ENCODE measurements around the gene KRTAP5-3. TPM values are rescaled to one million over a fixed set of nuclear protein-coding genes. Genes with fewer than 3 reads are reported as not detected.
"Not testable (repeated sequence)": the region's sequence is repeated elsewhere in the genome, so short reads cannot be mapped to it uniquely, and the experiment has no call there.

Gene KRTAP5-3
- polyA plus RNA-seq, 1 donor: not detected

- Histone ChIP-seq H3K4me1 (ENCODE audit: control insufficient read depth, insufficient read depth, low read length) (peaks cover 5% of the 10 kb centered on the region), H3K27me3 (ENCODE audit: control insufficient read depth, insufficient read depth, low read length) (peaks cover 5% of the 10 kb centered on the region), H3K36me3 (ENCODE audit: control insufficient read depth, insufficient read depth, low read length) (no peaks in the 10 kb centered on the region), H3K27ac (ENCODE audit: low read length) (no peak overlapping the region), H3K9me3 (ENCODE audit: control insufficient read depth, low read depth, low read length) (no peaks in the 10 kb centered on the region), H3K4me3 (ENCODE audit: low read length) (no peak overlapping the region)
- DNase-seq: no peak
- WGBS (ENCODE audit: insufficient coverage, low lambda C conversion rate): 94% methylated on average over 6 of the region's 10 CpGs
Measured at GRCh38 chr11:1618231-1618630, 10.0 kb upstream of the KRTAP5-3 start.

GRCh38 chr11:1607901-1608300 lies 362 bp downstream of the KRTAP5-3 start:
- H3K27ac ChIP-seq (ENCODE audit: low read length); H3K9me3 ChIP-seq (ENCODE audit: control insufficient read depth, low read depth, low read length); DNase-seq; H3K36me3 ChIP-seq (ENCODE audit: control insufficient read depth, insufficient read depth, low read length); H3K4me3 ChIP-seq (ENCODE audit: low read length); H3K4me1 ChIP-seq (ENCODE audit: control insufficient read depth, insufficient read depth, low read length): not testable (repeated sequence)
- peaks cover 17% of the 10 kb centered on the region for H3K27me3 ChIP-seq (ENCODE audit: control insufficient read depth, insufficient read depth, low read length)
- no CpG with 5 or more reads among the region's 5 CpGs for WGBS (ENCODE audit: insufficient coverage, low lambda C conversion rate)

GRCh38 chr11:1607156-1607845 lies 962 bp downstream of the KRTAP5-3 start:
- WGBS (ENCODE audit: insufficient coverage, low lambda C conversion rate): no CpG with 5 or more reads among the region's 18 CpGs
- H3K27ac ChIP-seq (ENCODE audit: low read length); H3K4me1 ChIP-seq (ENCODE audit: control insufficient read depth, insufficient read depth, low read length); H3K9me3 ChIP-seq (ENCODE audit: control insufficient read depth, low read depth, low read length); H3K36me3 ChIP-seq (ENCODE audit: control insufficient read depth, insufficient read depth, low read length); DNase-seq; H3K4me3 ChIP-seq (ENCODE audit: low read length): not testable (repeated sequence)
- peaks cover 17% of the 10 kb centered on the region for H3K27me3 ChIP-seq (ENCODE audit: control insufficient read depth, insufficient read depth, low read length)

GRCh38 chr11:1605923-1606322 lies 2.3 kb downstream of the KRTAP5-3 start:
- not testable (repeated sequence) for H3K27ac ChIP-seq (ENCODE audit: low read length); H3K4me3 ChIP-seq (ENCODE audit: low read length); DNase-seq; H3K4me1 ChIP-seq (ENCODE audit: control insufficient read depth, insufficient read depth, low read length); H3K9me3 ChIP-seq (ENCODE audit: control insufficient read depth, low read depth, low read length); H3K36me3 ChIP-seq (ENCODE audit: control insufficient read depth, insufficient read depth, low read length)
- H3K27me3 ChIP-seq (ENCODE audit: control insufficient read depth, insufficient read depth, low read length): peaks cover 17% of the 10 kb centered on the region
- WGBS (ENCODE audit: insufficient coverage, low lambda C conversion rate): 100% methylated on average over 1 of the region's 13 CpGs

GRCh38 chr11:1604711-1605110 lies 3.6 kb downstream of the KRTAP5-3 start:
- no peaks in the 10 kb centered on the region for H3K36me3 ChIP-seq (ENCODE audit: control insufficient read depth, insufficient read depth, low read length)
- DNase-seq: no peak
- H3K4me3 ChIP-seq (ENCODE audit: low read length): no peak overlapping the region
- peaks cover 4% of the 10 kb centered on the region for H3K4me1 ChIP-seq (ENCODE audit: control insufficient read depth, insufficient read depth, low read length)
- H3K9me3 ChIP-seq (ENCODE audit: control insufficient read depth, low read depth, low read length): no peaks in the 10 kb centered on the region
- no CpG with 5 or more reads among the region's 7 CpGs for WGBS (ENCODE audit: insufficient coverage, low lambda C conversion rate)
- H3K27ac ChIP-seq (ENCODE audit: low read length): no peak overlapping the region
- peaks cover 17% of the 10 kb centered on the region for H3K27me3 ChIP-seq (ENCODE audit: control insufficient read depth, insufficient read depth, low read length)

- Histone ChIP-seq H3K4me1 (ENCODE audit: control insufficient read depth, insufficient read depth, low read length) (peaks cover 4% of the 10 kb centered on the region), H3K27ac (ENCODE audit: low read length) (no peak overlapping the region), H3K36me3 (ENCODE audit: control insufficient read depth, insufficient read depth, low read length) (no peaks in the 10 kb centered on the region), H3K27me3 (ENCODE audit: control insufficient read depth, insufficient read depth, low read length) (peaks cover 17% of the 10 kb centered on the region), H3K9me3 (ENCODE audit: control insufficient read depth, low read depth, low read length) (no peaks in the 10 kb centered on the region), H3K4me3 (ENCODE audit: low read length) (no peak overlapping the region)
- DNase-seq: no peak
- no CpG with 5 or more reads among the region's 11 CpGs for WGBS (ENCODE audit: insufficient coverage, low lambda C conversion rate)
Measured at GRCh38 chr11:1604181-1604580, 4.1 kb downstream of the KRTAP5-3 start.

- DNase-seq: no peak
- WGBS (ENCODE audit: insufficient coverage, low lambda C conversion rate): no CpG with 5 or more reads among the region's 1 CpG
Measured at GRCh38 chr11:1603629-1604028, 4.6 kb downstream of the KRTAP5-3 start.

GRCh38 chr11:1601663-1602062 lies 6.6 kb downstream of the KRTAP5-3 start:
- H3K36me3 ChIP-seq (ENCODE audit: control insufficient read depth, insufficient read depth, low read length); H3K27me3 ChIP-seq (ENCODE audit: control insufficient read depth, insufficient read depth, low read length); H3K9me3 ChIP-seq (ENCODE audit: control insufficient read depth, low read depth, low read length); H3K4me3 ChIP-seq (ENCODE audit: low read length); H3K4me1 ChIP-seq (ENCODE audit: control insufficient read depth, insufficient read depth, low read length); H3K27ac ChIP-seq (ENCODE audit: low read length): not testable (repeated sequence)
- peak; percentile 29 to 70 for DNase-seq
- WGBS (ENCODE audit: insufficient coverage, low lambda C conversion rate): no CpG with 5 or more reads among the region's 3 CpGs

More at GRCh38 chr11:1603629-1604028, 4.6 kb downstream of the KRTAP5-3 start:
- Histone ChIP-seq H3K27me3 (ENCODE audit: control insufficient read depth, insufficient read depth, low read length) (peaks cover 17% of the 10 kb centered on the region), H3K36me3 (ENCODE audit: control insufficient read depth, insufficient read depth, low read length) (no peaks in the 10 kb centered on the region), H3K4me1 (ENCODE audit: control insufficient read depth, insufficient read depth, low read length) (peaks cover 4% of the 10 kb centered on the region), H3K9me3 (ENCODE audit: control insufficient read depth, low read depth, low read length) (no peaks in the 10 kb centered on the region), H3K27ac (ENCODE audit: low read length) (no peak overlapping the region), H3K4me3 (ENCODE audit: low read length) (no peak overlapping the region)

GRCh38 chr11:1600626-1601025 lies 7.6 kb downstream of the KRTAP5-3 start:
- Histone ChIP-seq H3K4me1 (ENCODE audit: control insufficient read depth, insufficient read depth, low read length) (peaks cover 8% of the 10 kb centered on the region), H3K36me3 (ENCODE audit: control insufficient read depth, insufficient read depth, low read length) (no peaks in the 10 kb centered on the region), H3K4me3 (ENCODE audit: low read length) (no peak overlapping the region), H3K9me3 (ENCODE audit: control insufficient read depth, low read depth, low read length) (no peaks in the 10 kb centered on the region), H3K27ac (ENCODE audit: low read length) (no peak overlapping the region), H3K27me3 (ENCODE audit: control insufficient read depth, insufficient read depth, low read length) (no peaks in the 10 kb centered on the region)
- DNase-seq: no peak
- 80% methylated on average over 1 of the region's 5 CpGs for WGBS (ENCODE audit: insufficient coverage, low lambda C conversion rate)

- no peak overlapping the region for H3K27ac ChIP-seq (ENCODE audit: low read length)
- no peaks in the 10 kb centered on the region for H3K9me3 ChIP-seq (ENCODE audit: control insufficient read depth, low read depth, low read length)
- no peaks in the 10 kb centered on the region for H3K27me3 ChIP-seq (ENCODE audit: control insufficient read depth, insufficient read depth, low read length)
- H3K4me1 ChIP-seq (ENCODE audit: control insufficient read depth, insufficient read depth, low read length): peaks cover 8% of the 10 kb centered on the region
- WGBS (ENCODE audit: insufficient coverage, low lambda C conversion rate): no CpG with 5 or more reads among the region's 6 CpGs
- H3K4me3 ChIP-seq (ENCODE audit: low read length): no peak overlapping the region
- H3K36me3 ChIP-seq (ENCODE audit: control insufficient read depth, insufficient read depth, low read length): no peaks in the 10 kb centered on the region
- DNase-seq: no peak
Measured at GRCh38 chr11:1598816-1599215, 9.4 kb downstream of the KRTAP5-3 start.

GRCh38 chr11:1598406-1598805 lies 9.9 kb downstream of the KRTAP5-3 start:
- not testable (repeated sequence) for H3K27me3 ChIP-seq (ENCODE audit: control insufficient read depth, insufficient read depth, low read length); H3K4me3 ChIP-seq (ENCODE audit: low read length); H3K4me1 ChIP-seq (ENCODE audit: control insufficient read depth, insufficient read depth, low read length); H3K36me3 ChIP-seq (ENCODE audit: control insufficient read depth, insufficient read depth, low read length); DNase-seq; H3K9me3 ChIP-seq (ENCODE audit: control insufficient read depth, low read depth, low read length); H3K27ac ChIP-seq (ENCODE audit: low read length)
- WGBS (ENCODE audit: insufficient coverage, low lambda C conversion rate): no CpG with 5 or more reads among the region's 3 CpGs

All from large intestine (tissue), 3 donors.